Mesenchymal stem cell (in vitro differentiated cells and primary cell): Measurements from ENCODE around the gene UGT1A6.

Experiments
- DNase-seq: peaks from one replicate; pipeline ENCODE4 v3.0.0-alpha.2; 2013
- H2AFZ ChIP-seq: one replicate; pipeline ENCODE4 v1.6.1; 2013; ENCODE audit warnings: low read depth, mild to moderate bottlenecking, control low read depth, inconsistent platforms, low read length, moderate library complexity
- H2AK5ac ChIP-seq: 2 replicates; pipeline ENCODE4 v1.6.1; 2013; ENCODE audit warnings: low read length, moderate library complexity, mild to moderate bottlenecking, inconsistent platforms; ENCODE audit not compliant: severe bottlenecking
- H2BK120ac ChIP-seq: one replicate; pipeline ENCODE4 v1.6.1; 2013; ENCODE audit warnings: low read depth, mild to moderate bottlenecking, inconsistent platforms, low read length, moderate library complexity
- H2BK12ac ChIP-seq, 2 experiments: one replicate each; pipeline ENCODE4 v1.6.1; 2013; ENCODE audit warnings: inconsistent platforms in 2 of 2, low read length in 2 of 2, mild to moderate bottlenecking in 2 of 2, moderate library complexity in 2 of 2, control low read depth in 1 of 2
- H2BK15ac ChIP-seq: one replicate; pipeline ENCODE4 v1.6.1; 2013; ENCODE audit warnings: mild to moderate bottlenecking, low read depth, inconsistent platforms; ENCODE audit not compliant: poor library complexity, severe bottlenecking
- H2BK5ac ChIP-seq: 2 replicates; pipeline ENCODE4 v1.6.1; 2013; ENCODE audit warnings: low read depth, mild to moderate bottlenecking, low read length, control low read depth, inconsistent platforms; ENCODE audit not compliant: poor library complexity, severe bottlenecking
- H3K14ac ChIP-seq, 2 experiments: one replicate each; pipeline ENCODE4 v1.6.1; 2013; ENCODE audit warnings: inconsistent platforms in 2 of 2, low read length in 2 of 2, control low read depth in 1 of 2, mild to moderate bottlenecking in 1 of 2, moderate library complexity in 1 of 2
- H3K18ac ChIP-seq, 2 experiments: one replicate each; pipeline ENCODE4 v1.6.1; 2013; ENCODE audit warnings: inconsistent platforms in 2 of 2, low read length in 2 of 2, control low read depth in 1 of 2, low read depth in 1 of 2, mild to moderate bottlenecking in 1 of 2
- H3K23ac ChIP-seq, 2 experiments: one replicate each; pipeline ENCODE4 v1.6.1; 2013; ENCODE audit warnings: inconsistent platforms in 2 of 2, low read length in 2 of 2, mild to moderate bottlenecking in 2 of 2, moderate library complexity in 2 of 2, control low read depth in 1 of 2
- H3K27ac ChIP-seq: 2 replicates; pipeline ENCODE4 v1.5.1; 2013; ENCODE audit warnings: mild to moderate bottlenecking, moderate library complexity, low read length, control low read depth, inconsistent platforms; ENCODE audit not compliant: poor library complexity, severe bottlenecking
- H3K27me3 ChIP-seq, 2 experiments: 2 replicates each; pipeline versions ENCODE4 v1.6.1 to v1.7.0; 2013; ENCODE audit warnings: low read length in 2 of 2, mild to moderate bottlenecking in 2 of 2, moderate library complexity in 2 of 2, control low read depth in 1 of 2, inconsistent platforms in 1 of 2; ENCODE audit not compliant: control insufficient read depth in 1 of 2, insufficient read depth in 1 of 2
- H3K36me3 ChIP-seq, 2 experiments: 2 replicates each; pipeline versions ENCODE4 v1.6.1 to v1.7.0; 2013; ENCODE audit warnings: low read length in 2 of 2, control low read depth in 1 of 2, inconsistent platforms in 1 of 2, low read depth in 1 of 2, mild to moderate bottlenecking in 1 of 2; ENCODE audit not compliant: insufficient read depth in 2 of 2, control insufficient read depth in 1 of 2
- H3K4ac ChIP-seq, 2 experiments: one replicate each; pipeline ENCODE4 v1.6.1; 2013; ENCODE audit warnings: inconsistent platforms in 2 of 2, low read length in 2 of 2, mild to moderate bottlenecking in 2 of 2, moderate library complexity in 2 of 2, control low read depth in 1 of 2, low read depth in 1 of 2
- H3K4me1 ChIP-seq: 2 replicates; pipeline ENCODE4 v1.6.1; 2013; ENCODE audit warnings: low read depth, low read length, control low read depth; ENCODE audit not compliant: control insufficient read depth, insufficient read depth
- H3K4me2 ChIP-seq: 2 replicates; pipeline ENCODE4 v1.6.1; 2013; ENCODE audit warnings: low read length, mild to moderate bottlenecking, inconsistent platforms; ENCODE audit not compliant: poor library complexity, severe bottlenecking
- H3K4me3 ChIP-seq, 2 experiments: 2 replicates each; pipeline versions ENCODE4 v1.5.1 to v1.7.0; 2013; ENCODE audit warnings: low read length in 2 of 2, mild to moderate bottlenecking in 2 of 2, control low read depth in 1 of 2, low read depth in 1 of 2; ENCODE audit not compliant: insufficient read depth in 1 of 2
- H3K79me1 ChIP-seq: replicated peaks from 2 replicates; pipeline ENCODE4 v1.6.1; 2013; ENCODE audit warnings: mild to moderate bottlenecking, control low read depth, low read length, inconsistent platforms; ENCODE audit not compliant: poor library complexity, severe bottlenecking
- H3K9ac ChIP-seq: 2 replicates; pipeline ENCODE4 v1.7.0; 2013; ENCODE audit warnings: mild to moderate bottlenecking, low read length, moderate library complexity
- H3K9me3 ChIP-seq: 2 replicates; pipeline ENCODE4 v1.7.0; 2013; ENCODE audit warnings: mild to moderate bottlenecking, low read length; ENCODE audit not compliant: control insufficient read depth
- H4K8ac ChIP-seq: one replicate; pipeline ENCODE4 v1.6.1; 2013; ENCODE audit warnings: inconsistent platforms, mild to moderate bottlenecking, low read length, moderate library complexity
- H4K91ac ChIP-seq: one replicate; pipeline ENCODE4 v1.6.1; 2013; ENCODE audit warnings: mild to moderate bottlenecking, low read length, inconsistent platforms
- WGBS: methylation state at CpG from one replicate; pipeline ENCODE4 v1.1.7; 2013; ENCODE audit warnings: mixed read lengths; 5-methylcytosine and 5-hydroxymethylcytosine counted together

The UGT1A6 gene

GRCh38 chr2:233681521-233682099, 11.1 kb upstream of the UGT1A6 start, which contains the start of gene UGT1A7:
Gene UGT1A7 (plus strand): TSS chr2:233681901. CDS start chr2:233681938, 37 bp downstream.
- H3K9me3 ChIP-seq = no peaks in the 10 kb centered on the region
- H3K14ac ChIP-seq = no peak within 1 kb of the TSS
- 64% methylated on average over 4 of the region's 5 CpGs for WGBS
- no peaks in the 10 kb centered on the region for H3K4me1 ChIP-seq
- no peak within 1 kb of the TSS for H3K23ac ChIP-seq
- no peak within 1 kb of the TSS for H4K91ac ChIP-seq
- H2AK5ac ChIP-seq = no peak within 1 kb of the TSS
- no peaks in the 10 kb centered on the region for H3K79me1 ChIP-seq
- no peak within 1 kb of the TSS for H3K18ac ChIP-seq
- no peak within 1 kb of the TSS for H4K8ac ChIP-seq
- no peak for DNase-seq
- H2BK5ac ChIP-seq = no peak within 1 kb of the TSS
- no peaks in the 10 kb centered on the region for H3K36me3 ChIP-seq
- no peak within 1 kb of the TSS for H3K27ac ChIP-seq
- H3K9ac ChIP-seq = no peak within 1 kb of the TSS
- H3K4ac ChIP-seq = no peak within 1 kb of the TSS
- peaks cover 0 to 3% of the 10 kb centered on the region in 2 experiments for H3K27me3 ChIP-seq
- no peak within 1 kb of the TSS for H2BK15ac ChIP-seq
- H3K4me2 ChIP-seq = no peak within 1 kb of the TSS
- no peak within 1 kb of the TSS for H2BK12ac ChIP-seq
- H2AFZ ChIP-seq = no peak within 1 kb of the TSS
- H2BK120ac ChIP-seq = no peak within 1 kb of the TSS
- no peak within 1 kb of the TSS for H3K4me3 ChIP-seq

GRCh38 chr2:233684640-233685039, 8.1 kb upstream of the UGT1A6 start:
- Histone ChIP-seq H2AK5ac (no peak overlapping the region), H3K9ac (no peak overlapping the region), H3K4ac (no peak overlapping the region), H2BK12ac (no peak overlapping the region), H2AFZ (no peak overlapping the region), H2BK5ac (no peak overlapping the region), H3K27me3 (peaks cover 0 to 5% of the 10 kb centered on the region in 2 experiments), H4K91ac (no peak overlapping the region), H3K4me1 (no peaks in the 10 kb centered on the region), H3K4me3 (no peak overlapping the region), H3K4me2 (no peak overlapping the region), H3K27ac (no peak overlapping the region), H4K8ac (no peak overlapping the region), H2BK15ac (no peak overlapping the region), H3K23ac (no peak overlapping the region), H3K9me3 (no peaks in the 10 kb centered on the region), H3K36me3 (no peaks in the 10 kb centered on the region), H2BK120ac (no peak overlapping the region), H3K18ac (no peak overlapping the region), H3K79me1 (no peaks in the 10 kb centered on the region), H3K14ac (no peak overlapping the region)
- DNase-seq = no peak
- WGBS = 67% methylated on average over 1 of the region's 1 CpG

- Histone ChIP-seq H3K27ac (no peak overlapping the region), H3K14ac (no peak overlapping the region), H2AK5ac (no peak overlapping the region), H3K23ac (no peak overlapping the region), H3K27me3 (peaks cover 0 to 13% of the 10 kb centered on the region in 2 experiments), H3K79me1 (no peaks in the 10 kb centered on the region), H2BK5ac (no peak overlapping the region), H4K8ac (no peak overlapping the region), H2BK120ac (no peak overlapping the region), H3K36me3 (no peaks in the 10 kb centered on the region), H3K9me3 (no peaks in the 10 kb centered on the region), H3K9ac (no peak overlapping the region), H3K18ac (no peak overlapping the region), H3K4me1 (no peaks in the 10 kb centered on the region), H3K4ac (no peak overlapping the region), H4K91ac (no peak overlapping the region), H3K4me3 (no peak overlapping the region), H2BK12ac (no peak overlapping the region), H3K4me2 (no peak overlapping the region), H2BK15ac (no peak overlapping the region), H2AFZ (no peak overlapping the region)
- DNase-seq = peak; percentile 2
- 93% methylated on average over 4 of the region's 5 CpGs for WGBS
Observed at GRCh38 chr2:233686928-233687327, 5.8 kb upstream of the UGT1A6 start.

GRCh38 chr2:233688341-233688740, 4.3 kb upstream of the UGT1A6 start:
- peaks cover 0 to 19% of the 10 kb centered on the region in 2 experiments for H3K27me3 ChIP-seq
- DNase-seq = no peak
- no peak overlapping the region for H2BK12ac ChIP-seq
- H3K4me2 ChIP-seq = no peak overlapping the region
- 86% methylated on average over 4 of the region's 5 CpGs for WGBS
- H3K18ac ChIP-seq = no peak overlapping the region
- H3K4me3 ChIP-seq = no peak overlapping the region
- H4K91ac ChIP-seq = no peak overlapping the region
- H2AFZ ChIP-seq = no peak overlapping the region
- H3K4ac ChIP-seq = no peak overlapping the region
- no peak overlapping the region for H3K23ac ChIP-seq
- H2BK15ac ChIP-seq = no peak overlapping the region
- no peak overlapping the region for H2BK120ac ChIP-seq
- H3K4me1 ChIP-seq = no peaks in the 10 kb centered on the region
- H3K14ac ChIP-seq = no peak overlapping the region
- no peaks in the 10 kb centered on the region for H3K9me3 ChIP-seq
- H2BK5ac ChIP-seq = no peak overlapping the region
- H2AK5ac ChIP-seq = no peak overlapping the region
- no peaks in the 10 kb centered on the region for H3K79me1 ChIP-seq
- H3K27ac ChIP-seq = no peak overlapping the region
- H3K9ac ChIP-seq = no peak overlapping the region
- H3K36me3 ChIP-seq = no peaks in the 10 kb centered on the region
- no peak overlapping the region for H4K8ac ChIP-seq
